Urinary bladder (tissue), 4 donors: ENCODE data around the gene NOP16. TPM values are rescaled to one million over a fixed set of nuclear protein-coding genes. Genes with fewer than 3 reads are reported as not detected.
A peak's percentile ranks its signal among the peaks of the same experiment; 100 is the strongest.

ENCODE experiments used
- DNase-seq: peaks from one replicate; pipeline ENCODE4 v3.0.0-alpha.2; 2015; ENCODE audit errors: extremely low spot score
- H3K27ac ChIP-seq: one replicate; pipeline ENCODE4 v1.5.1; 2013; ENCODE audit warnings: low read depth, mild to moderate bottlenecking, moderate library complexity
- H3K36me3 ChIP-seq: one replicate; pipeline ENCODE4 v1.6.1; 2013; ENCODE audit warnings: mild to moderate bottlenecking, moderate library complexity; ENCODE audit not compliant: insufficient read depth
- H3K4me1 ChIP-seq: one replicate; pipeline ENCODE4 v1.6.1; 2013; ENCODE audit warnings: mild to moderate bottlenecking, moderate library complexity; ENCODE audit not compliant: insufficient read depth
- H3K4me3 ChIP-seq: one replicate; pipeline ENCODE4 v1.5.1; 2013; ENCODE audit warnings: low read depth, low read length
- WGBS: extraction: QIAGEN DNeasy Blood & Tissue Kit; methylation state at CpG from one replicate; pipeline ENCODE4 v1.1.7; 2013; 5-methylcytosine and 5-hydroxymethylcytosine counted together
- polyA plus RNA-seq: library from polyadenylated mRNA; stranded (reverse); fragments of 200-250 nt; gene quantifications from one replicate; pipeline ENCODE4 v1.2.3, GENCODE V29; 2013
- total RNA-seq: library from RNA; depleted of rRNA; stranded (reverse); fragments of >200 nt; gene quantifications from one replicate; pipeline ENCODE4 v1.2.3, GENCODE V29; 2014
- donor health status: healthy with polysubstance abuse.
- donor health status: healthy.

NOP16 gene
- total and polyA plus RNA-seq, 2 donors: 3.2 to 27.9 TPM

DNA sequence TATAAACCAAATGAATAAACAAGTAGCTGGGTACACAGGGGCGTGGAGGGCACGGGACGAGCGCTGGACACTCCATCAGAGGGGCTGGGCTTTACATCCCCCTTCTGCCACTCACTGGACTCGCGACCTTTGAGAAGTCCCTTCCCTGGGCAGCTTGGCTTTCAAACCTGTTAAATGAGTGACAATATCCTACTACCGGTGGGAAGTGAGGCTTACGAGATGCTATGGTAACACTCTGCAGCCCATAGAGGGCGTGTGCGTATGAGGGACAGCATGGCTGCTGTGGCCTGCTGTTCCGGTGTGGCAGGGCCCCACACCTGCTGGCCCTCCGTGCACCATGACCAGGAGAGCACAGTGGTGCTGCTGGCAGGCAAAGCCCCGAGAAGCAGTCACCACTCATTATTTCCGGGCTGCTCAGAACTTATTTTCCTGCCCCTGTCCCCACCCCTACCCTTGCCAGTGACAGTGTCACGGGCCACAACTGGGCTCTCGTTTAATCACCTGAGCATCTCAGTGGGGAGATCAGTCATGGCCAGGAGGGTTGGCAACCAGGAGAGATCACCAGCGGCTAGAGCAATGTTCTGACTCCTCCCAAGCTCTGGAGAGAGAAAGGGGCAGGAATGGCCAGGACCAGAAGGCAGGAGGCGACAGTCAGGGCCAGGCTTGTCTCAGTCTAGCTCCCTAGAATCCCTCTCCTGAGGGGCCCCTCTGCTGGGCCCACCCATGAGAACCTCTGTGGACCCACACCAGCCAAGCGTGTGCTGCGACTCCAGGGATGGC is 17.4 kb upstream of the NOP16 start:
- Histone ChIP-seq H3K4me3 (no peak overlapping the region), H3K36me3 (peaks cover 2% of the 10 kb centered on the region), H3K27ac (no peak overlapping the region), H3K4me1 (no peaks in the 10 kb centered on the region)
- WGBS: 82% methylated on average over 20 of the region's 20 CpGs
- DNase-seq: no peak

DNA sequence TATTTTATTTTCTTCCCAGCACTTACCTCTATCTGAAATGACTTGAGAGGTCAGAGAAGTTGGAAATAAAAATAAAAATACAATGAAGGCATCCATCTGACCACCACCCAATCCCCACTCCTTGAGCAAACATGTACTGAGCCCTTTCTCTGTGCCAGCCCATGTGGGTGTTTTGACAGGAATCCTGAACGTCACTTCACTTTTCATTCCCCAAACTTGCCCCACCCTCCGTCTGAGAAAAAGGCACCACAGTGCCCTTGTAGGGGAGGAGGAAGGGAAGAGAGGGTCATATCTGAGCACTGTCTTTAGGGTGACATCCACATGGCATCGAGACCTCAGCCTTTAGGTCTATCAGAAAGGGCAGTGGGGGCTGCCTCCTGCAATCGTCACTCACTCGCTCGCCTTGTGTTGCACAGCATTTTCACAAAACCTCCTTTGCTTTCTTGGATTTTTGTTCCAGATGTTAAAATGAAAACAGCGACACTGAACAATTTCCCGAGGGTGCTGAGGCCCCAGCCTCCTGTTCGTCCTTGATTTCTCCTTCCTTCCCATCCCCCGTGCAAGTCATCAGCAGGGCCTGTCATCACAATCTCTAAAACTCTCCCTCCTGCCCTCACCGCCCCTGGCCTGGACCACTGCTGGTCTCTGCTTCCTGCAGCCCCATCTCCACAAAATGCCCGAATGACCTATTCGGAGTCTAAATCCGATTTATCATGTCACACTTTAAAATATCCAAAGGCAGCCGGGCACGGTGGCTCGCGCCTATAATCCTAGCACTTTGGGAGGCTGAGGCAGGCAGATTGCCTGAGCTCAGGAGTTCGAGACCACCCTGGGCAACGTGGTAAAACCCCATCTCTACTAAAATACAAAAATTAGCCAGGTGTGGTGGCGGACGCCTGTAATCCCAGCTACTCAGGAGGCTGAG is 13.1 kb upstream of the NOP16 start:
- WGBS: 88% methylated on average over 22 of the region's 22 CpGs
- Histone ChIP-seq H3K36me3 (no peaks in the 10 kb centered on the region), H3K4me1 (no peaks in the 10 kb centered on the region), H3K4me3 (no peak overlapping the region), H3K27ac (no peak overlapping the region)
- no peak for DNase-seq

DNA sequence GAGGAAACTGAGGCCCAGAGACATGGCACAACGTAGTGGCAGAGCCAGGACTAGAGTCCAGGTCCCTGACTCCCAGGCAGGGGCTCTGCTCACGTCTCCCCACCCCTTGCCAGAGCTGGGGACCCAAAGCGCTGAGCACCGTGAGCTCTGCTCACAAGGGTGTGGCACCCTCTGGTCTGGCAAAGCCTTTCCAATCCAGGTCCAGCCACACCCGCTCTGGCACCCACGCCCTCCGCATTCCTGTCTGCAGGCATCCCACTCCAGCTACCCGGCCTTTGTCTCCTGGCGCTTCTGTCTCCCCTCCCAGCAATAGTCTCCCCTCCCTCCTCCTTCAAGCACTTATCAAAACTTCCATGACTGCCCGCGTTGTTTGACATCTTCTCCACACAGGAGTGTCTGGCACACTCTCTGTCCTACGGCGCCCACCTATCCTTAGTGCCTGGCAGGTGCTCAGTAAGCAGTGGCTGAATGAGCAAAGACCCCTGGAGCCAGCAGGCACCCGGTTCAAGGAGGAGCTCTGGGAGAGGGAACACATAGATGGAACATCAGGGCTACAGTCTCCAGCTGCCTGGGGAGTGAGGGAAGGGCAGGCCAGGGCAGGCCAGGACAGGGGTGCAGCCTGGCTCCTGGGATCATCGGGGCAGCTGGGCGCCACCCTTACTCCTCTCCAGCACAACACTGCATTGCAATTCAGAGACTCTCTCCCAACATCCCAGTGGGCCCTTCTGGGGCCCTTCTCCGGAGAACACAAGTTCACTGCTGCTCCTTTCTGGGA is 12.2 kb upstream of the NOP16 start:
- WGBS: 81% methylated on average over 17 of the region's 17 CpGs
- H3K27ac ChIP-seq: no peak overlapping the region
- H3K4me3 ChIP-seq: no peak overlapping the region
- no peaks in the 10 kb centered on the region for H3K4me1 ChIP-seq
- H3K36me3 ChIP-seq: no peaks in the 10 kb centered on the region
- no peak for DNase-seq

DNA sequence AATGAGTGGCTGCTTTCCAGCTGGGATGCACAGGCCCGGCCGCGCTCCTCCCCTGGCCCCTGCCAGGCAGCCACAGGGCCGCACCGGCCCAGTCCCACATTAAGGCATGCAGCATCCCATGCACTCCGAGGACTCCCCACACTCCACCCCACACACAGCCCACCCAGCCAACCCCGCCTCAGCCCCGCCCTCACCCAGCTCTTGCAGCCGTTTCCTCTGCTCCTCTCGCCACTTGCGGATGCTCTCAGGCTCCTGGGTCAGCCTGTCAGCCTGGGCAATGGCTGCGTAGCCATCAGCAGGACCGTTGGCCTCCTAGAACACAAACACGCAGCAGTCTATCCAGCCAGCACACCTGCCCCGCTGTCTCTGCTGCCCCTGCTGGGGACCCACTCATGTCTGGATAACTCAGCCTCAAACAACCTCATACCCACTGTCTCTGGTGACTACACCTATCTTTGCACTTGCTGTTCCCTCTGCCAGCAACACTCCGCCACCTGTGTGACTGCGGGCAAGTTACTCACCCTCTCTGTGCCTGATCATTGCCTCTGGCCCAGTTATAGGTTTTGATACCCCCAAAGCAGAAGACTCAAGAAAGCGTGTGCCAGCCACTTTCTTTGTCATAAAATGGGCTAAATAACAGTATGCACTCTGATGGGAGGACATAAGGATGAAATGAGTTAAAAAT is 9.5 kb upstream of the NOP16 start:
- Histone ChIP-seq H3K4me3 (no peak overlapping the region), H3K4me1 (no peaks in the 10 kb centered on the region), H3K27ac (no peak overlapping the region), H3K36me3 (no peaks in the 10 kb centered on the region)
- DNase-seq: no peak
- WGBS: 91% methylated on average over 18 of the region's 18 CpGs

DNA sequence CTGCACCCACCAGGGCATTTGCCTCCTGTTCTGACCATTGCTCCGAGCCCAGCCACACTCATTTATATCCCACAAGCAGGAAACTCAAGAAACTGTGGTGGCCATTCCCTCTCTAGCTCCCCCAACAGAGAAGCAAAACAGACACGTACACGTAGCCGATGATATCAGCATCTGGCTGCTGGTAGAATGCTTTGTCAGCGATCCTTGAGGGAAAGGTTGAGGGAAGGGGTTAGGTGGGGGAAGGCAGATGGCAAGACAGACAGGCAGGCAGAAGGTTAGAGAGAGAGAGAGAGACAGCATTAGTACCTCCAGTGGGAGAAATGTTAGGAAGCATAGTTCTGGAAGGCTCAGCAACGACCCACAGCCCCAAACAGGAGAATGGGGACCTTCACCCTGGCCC is 7.9 kb upstream of the NOP16 start:
- WGBS: 53% methylated on average over 6 of the region's 6 CpGs
- Histone ChIP-seq H3K4me3 (no peak overlapping the region), H3K27ac (no peak overlapping the region), H3K36me3 (peaks cover 6% of the 10 kb centered on the region), H3K4me1 (no peaks in the 10 kb centered on the region)
- no peak for DNase-seq

DNA sequence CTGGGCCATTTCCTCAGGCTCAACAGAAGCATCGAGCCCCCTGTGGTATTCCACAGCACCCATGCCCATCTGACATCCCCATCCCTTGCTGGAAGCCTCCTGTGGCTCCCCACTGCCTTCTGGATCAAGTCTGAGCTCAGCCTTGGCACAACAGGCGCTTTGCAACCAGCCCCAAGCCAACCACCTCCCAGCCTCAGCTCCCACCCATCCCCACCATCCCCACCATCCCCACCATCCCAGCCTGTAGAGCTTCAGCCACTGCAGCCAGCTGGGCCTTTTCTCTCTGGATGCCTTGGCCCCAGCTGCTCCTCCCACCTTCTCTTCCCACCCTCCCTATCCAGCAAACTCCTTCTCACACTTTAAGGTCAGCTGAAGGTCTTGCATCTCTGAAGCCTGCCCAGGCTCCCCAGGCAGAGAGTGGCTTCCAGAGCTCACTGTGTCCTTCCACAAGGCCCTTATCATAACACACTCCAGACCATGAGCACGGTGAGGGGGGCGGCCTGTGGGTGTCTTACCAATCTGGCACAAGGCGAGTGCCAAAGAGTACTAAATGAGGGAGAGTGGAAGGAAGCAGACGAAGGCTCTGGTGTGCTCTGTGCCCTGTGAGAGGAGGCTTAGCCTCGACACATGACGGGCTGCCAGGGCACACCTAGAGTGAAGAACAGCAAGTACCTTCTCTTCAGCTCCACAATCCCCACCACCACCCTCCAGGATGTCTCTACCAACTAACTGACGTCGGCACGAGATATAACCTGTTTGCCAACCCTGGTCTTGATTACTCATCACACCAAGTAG is 6.7 kb upstream of the NOP16 start:
- H3K4me3 ChIP-seq: no peak overlapping the region
- H3K27ac ChIP-seq: no peak overlapping the region
- no peaks in the 10 kb centered on the region for H3K4me1 ChIP-seq
- no peak for DNase-seq
- WGBS: 72% methylated on average over 11 of the region's 11 CpGs
- peaks cover 6% of the 10 kb centered on the region for H3K36me3 ChIP-seq

DNA sequence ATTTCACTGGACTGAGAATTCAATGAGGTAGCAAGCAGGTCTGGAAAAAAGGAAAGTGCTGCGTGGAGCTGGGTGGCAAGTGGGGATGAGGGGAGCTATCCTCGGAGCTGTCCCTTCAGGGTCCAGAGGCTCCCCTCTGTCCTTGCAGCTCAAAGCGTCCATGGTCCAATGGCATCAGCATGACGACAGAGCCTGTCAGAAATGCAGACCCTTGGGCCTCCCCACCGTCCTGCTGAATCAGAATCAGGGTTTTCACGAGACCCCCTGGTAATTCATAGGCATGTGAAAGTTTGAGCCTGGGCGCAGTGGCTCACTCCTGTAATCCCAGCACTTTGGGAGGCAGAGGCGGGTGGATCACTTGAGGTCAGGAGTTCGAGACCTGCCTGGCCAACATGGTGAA is 5.7 kb upstream of the NOP16 start:
- no peak for DNase-seq
- Histone ChIP-seq H3K27ac (no peak overlapping the region), H3K36me3 (peaks cover 6% of the 10 kb centered on the region), H3K4me1 (no peaks in the 10 kb centered on the region), H3K4me3 (no peak overlapping the region)
- 92% methylated on average over 9 of the region's 9 CpGs for WGBS

DNA sequence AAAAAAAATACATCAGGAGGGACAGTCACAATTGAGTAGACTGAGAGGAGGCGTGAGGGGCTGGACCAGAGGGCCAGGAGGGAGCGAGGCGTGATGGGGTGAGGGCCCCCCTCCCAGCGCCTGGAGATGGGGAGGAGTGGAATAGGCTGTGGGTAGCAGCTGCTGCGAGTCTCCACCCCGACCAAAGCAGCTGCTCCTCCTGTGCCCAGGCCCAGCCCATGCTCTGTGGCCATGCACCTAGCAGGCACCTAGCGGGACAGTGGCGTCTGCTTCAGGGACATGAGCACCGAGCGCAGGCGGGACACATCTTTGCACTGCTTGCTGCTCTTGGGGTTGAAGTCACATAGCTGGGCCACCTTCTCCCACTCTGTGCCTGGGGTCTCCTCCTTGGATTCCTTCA is 4.1 kb upstream of the NOP16 start:
- H3K4me3 ChIP-seq: no peak overlapping the region
- no peaks in the 10 kb centered on the region for H3K4me1 ChIP-seq
- 88% methylated on average over 11 of the region's 11 CpGs for WGBS
- no peak for DNase-seq
- H3K36me3 ChIP-seq: peaks cover 6% of the 10 kb centered on the region
- no peak overlapping the region for H3K27ac ChIP-seq

DNA sequence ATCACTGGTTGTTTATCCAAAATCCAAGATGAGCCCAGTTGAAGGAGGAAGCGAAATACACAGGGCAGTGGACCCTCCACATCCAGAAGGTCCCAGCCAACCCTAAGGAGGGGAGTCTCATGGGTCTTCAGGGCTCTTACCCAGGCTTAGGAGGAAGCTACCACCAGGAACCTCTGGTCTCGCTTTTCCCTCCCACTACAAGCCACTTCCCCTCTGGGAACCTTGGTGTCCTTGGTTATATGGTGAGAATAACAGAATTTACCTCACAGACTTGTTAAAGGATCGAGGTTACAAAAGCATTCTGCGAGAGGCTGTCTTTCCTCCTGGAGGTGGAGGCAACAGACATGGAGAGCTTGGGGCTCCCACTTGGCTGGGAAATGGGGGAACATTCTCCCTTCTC is 3.6 kb upstream of the NOP16 start:
- Histone ChIP-seq H3K4me3 (no peak overlapping the region), H3K4me1 (no peaks in the 10 kb centered on the region), H3K36me3 (peaks cover 6% of the 10 kb centered on the region), H3K27ac (no peak overlapping the region)
- no peak for DNase-seq
- 93% methylated on average over 4 of the region's 4 CpGs for WGBS

DNA sequence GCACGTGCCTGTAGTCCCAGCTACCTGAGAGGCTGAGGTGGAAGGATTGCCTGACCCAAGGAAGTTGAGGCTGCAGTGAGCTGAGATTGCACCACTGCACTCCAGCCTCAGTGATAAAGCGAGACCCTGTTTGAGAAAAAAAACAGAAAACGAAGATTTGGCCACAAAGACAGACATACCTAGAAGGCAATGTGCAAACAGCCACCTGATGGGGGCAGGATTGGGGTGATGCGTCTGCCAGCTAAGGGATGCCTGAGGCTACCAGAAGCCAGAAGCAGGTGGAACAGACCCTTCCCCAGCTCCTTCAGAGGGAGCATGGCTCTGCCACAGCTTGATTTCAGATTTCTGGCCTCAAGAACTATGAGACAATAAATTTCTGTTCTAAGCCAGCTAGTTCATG is 3.1 kb upstream of the NOP16 start:
- H3K4me1 ChIP-seq: no peaks in the 10 kb centered on the region
- H3K4me3 ChIP-seq: no peak overlapping the region
- 87% methylated on average over 4 of the region's 4 CpGs for WGBS
- peaks cover 6% of the 10 kb centered on the region for H3K36me3 ChIP-seq
- DNase-seq: no peak
- H3K27ac ChIP-seq: no peak overlapping the region

DNA sequence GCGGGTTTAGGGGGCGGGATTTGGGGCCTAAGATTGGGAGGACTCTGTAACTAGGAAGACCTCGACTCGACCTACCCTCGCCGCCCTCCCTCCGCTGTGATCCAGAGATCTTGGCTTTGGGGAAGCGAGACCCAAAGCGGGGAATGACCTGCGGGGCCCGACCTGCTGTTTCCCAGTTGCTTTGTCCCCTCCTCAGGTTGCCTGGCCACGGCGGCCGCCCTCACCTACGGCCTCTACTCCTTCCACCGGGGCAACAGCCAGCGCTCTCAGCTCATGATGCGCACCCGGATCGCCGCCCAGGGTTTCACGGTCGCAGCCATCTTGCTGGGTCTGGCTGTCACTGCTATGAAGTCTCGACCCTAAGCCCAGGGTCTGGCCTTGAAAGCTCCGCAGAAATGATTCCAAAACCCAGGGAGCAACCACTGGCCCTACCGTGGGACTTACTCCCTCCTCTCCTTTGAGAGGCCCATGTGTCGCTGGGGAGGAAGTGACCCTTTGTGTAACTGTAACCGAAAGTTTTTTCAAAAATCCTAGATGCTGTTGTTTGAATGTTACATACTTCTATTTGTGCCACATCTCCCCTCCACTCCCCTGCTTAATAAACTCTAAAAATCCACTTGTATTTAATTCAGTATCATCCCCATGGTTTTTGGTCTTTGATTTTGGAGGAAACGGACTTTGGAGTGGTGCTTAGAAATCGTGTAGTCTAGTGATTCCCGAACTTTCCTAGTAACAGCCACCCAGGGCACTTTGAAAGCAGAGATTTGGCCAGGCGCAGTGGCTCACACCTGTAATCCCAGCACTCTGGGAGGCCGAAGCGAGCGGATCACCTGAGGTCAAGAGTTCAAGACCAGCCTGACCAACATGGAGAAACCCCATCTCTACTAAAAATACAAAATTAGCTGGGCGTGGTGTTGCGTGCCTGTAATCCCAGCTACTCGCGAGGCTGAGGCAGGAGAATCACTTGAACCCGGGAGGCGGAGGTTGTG is 1.0 kb upstream of the NOP16 start:
- Histone ChIP-seq H3K36me3 (peaks cover 6% of the 10 kb centered on the region), H3K4me3 (peak overlapping the region; percentile 45), H3K27ac (peak overlapping the region; percentile 97), H3K4me1 (no peaks in the 10 kb centered on the region)
- DNase-seq: no peak
- WGBS: 27% methylated on average over 41 of the region's 41 CpGs
